Endothelial cell of umbilical vein (primary cell): Measurements from ENCODE around the gene ZNF44. TPM values are rescaled to one million over a fixed set of nuclear protein-coding genes. Genes with fewer than 3 reads are reported as not detected.

ENCODE experiments used
- BruUV-seq: library from RNA; stranded (reverse); fragments of 400-500 nt; replicated peaks from 2 replicates; lab custom pipeline; 2021; lab: Mats Ljungman, UMichigan
- CTCF ChIA-PET: fragments of 300-600, 350-600 bp; sonication (Branson Sonifier 250); formaldehyde crosslinking; loops from one replicate; lab custom pipeline; 2021; ENCODE audit warnings: antibody characterized with exemption, inconsistent platforms; lab: Charles Lee
- POLR2A ChIA-PET: fragments of 300-600, 350-600 bp; sonication (Branson Sonifier 250); formaldehyde crosslinking; loops from one replicate; lab custom pipeline; 2021; ENCODE audit warnings: antibody characterized with exemption, inconsistent platforms; lab: Charles Lee
- DNase-seq: peaks from one replicate; pipeline ENCODE4 v3.0.0-alpha.2; 2011; ENCODE audit warnings: low read depth, low spot score
- FAIRE-seq: peaks from 2 replicates; lab custom pipeline; 2011; peaks lifted over from hg19 to GRCh38; lab: Jason Lieb, UNC
- H2AFZ ChIP-seq: 2 replicates; pipeline ENCODE4 v1.6.0; 2012; ENCODE audit warnings: low read depth, low read length, control low read depth, inconsistent platforms
- H3K27ac ChIP-seq: 2 replicates; pipeline ENCODE4 v1.5.1; 2011; ENCODE audit warnings: low read depth, mild to moderate bottlenecking, control low read depth, low read length, moderate library complexity; ENCODE audit not compliant: insufficient read depth
- H3K27me3 ChIP-seq, 2 experiments: 2 replicates each; pipeline versions ENCODE4 v1.6.0 to v1.6.1; 2011; ENCODE audit warnings: low read length in 2 of 2, mixed read lengths in 1 of 2; ENCODE audit not compliant: control insufficient read depth in 2 of 2, insufficient read depth in 2 of 2
- H3K36me3 ChIP-seq, 2 experiments: 2 replicates in 1 of 2; 3 replicates in 1 of 2; pipeline ENCODE4 v1.5.1; 2011; ENCODE audit warnings: low read length in 2 of 2, mild to moderate bottlenecking in 1 of 2, moderate library complexity in 1 of 2; ENCODE audit not compliant: control insufficient read depth in 2 of 2, insufficient read depth in 2 of 2; ENCODE audit errors: extremely low read depth in 1 of 2
- H3K4me1 ChIP-seq: 3 replicates; pipeline ENCODE4 v1.5.1; 2011; ENCODE audit warnings: mild to moderate bottlenecking, low read length; ENCODE audit not compliant: control insufficient read depth, insufficient read depth; ENCODE audit errors: extremely low read depth
- H3K4me2 ChIP-seq: 2 replicates; pipeline ENCODE4 v1.6.1; 2011; ENCODE audit warnings: low read length, control low read depth, mixed read lengths; ENCODE audit not compliant: insufficient read depth
- H3K4me3 ChIP-seq, 3 experiments: fragments of 200-600 bp in 1 of 3; sonication (generic), shearing (Covaris generic) in 1 of 3; replicated peaks in 1 of 3; 2 replicates each; pipeline ENCODE4 v1.5.1; 2011 to 2016; ENCODE audit warnings: control low read depth in 3 of 3, low read length in 3 of 3, mild to moderate bottlenecking in 2 of 3, inconsistent platforms in 1 of 3, low read depth in 1 of 3, moderate library complexity in 1 of 3; ENCODE audit not compliant: insufficient read depth in 1 of 3
- H3K79me2 ChIP-seq: 2 replicates; pipeline ENCODE4 v1.6.0; 2012; ENCODE audit warnings: low read length, inconsistent platforms; ENCODE audit not compliant: control insufficient read depth, insufficient read depth
- H3K9ac ChIP-seq: replicated peaks from 2 replicates; pipeline ENCODE3; 2011; ENCODE audit warnings: low read length, control low read depth; ENCODE audit not compliant: insufficient read depth; ENCODE audit errors: extremely low read depth
- H3K9me1 ChIP-seq: replicated peaks from 3 replicates; pipeline ENCODE4 v1.6.0; 2011; ENCODE audit warnings: mild to moderate bottlenecking, low read length; ENCODE audit not compliant: control insufficient read depth, insufficient read depth; ENCODE audit errors: extremely low read depth
- H3K9me3 ChIP-seq: replicated peaks from 2 replicates; pipeline ENCODE4 v1.5.1; 2012; ENCODE audit warnings: low read length, inconsistent platforms; ENCODE audit not compliant: control insufficient read depth, insufficient read depth
- H4K20me1 ChIP-seq: replicated peaks from 2 replicates; pipeline ENCODE3; 2011; ENCODE audit warnings: mild to moderate bottlenecking, low read length; ENCODE audit not compliant: control insufficient read depth, insufficient read depth; ENCODE audit errors: extremely low read depth
- EZH2 ChIP-seq: IDR thresholded peaks from 2 replicates; pipeline ENCODE4 v1.6.1; 2012; ENCODE audit warnings: borderline replicate concordance, low read depth, mild to moderate bottlenecking, moderate library complexity, low read length, inconsistent platforms; ENCODE audit not compliant: severe bottlenecking
- FOS ChIP-seq: IDR thresholded peaks from 2 replicates; pipeline ENCODE4 v1.6.1; 2011; ENCODE audit warnings: mild to moderate bottlenecking, low read length, moderate library complexity, borderline replicate concordance; ENCODE audit not compliant: insufficient read depth
- GATA2 ChIP-seq: IDR thresholded peaks from 2 replicates; pipeline ENCODE4 v1.7.0; 2011; ENCODE audit warnings: low read depth, mild to moderate bottlenecking, moderate library complexity, mixed read lengths, low read length; ENCODE audit not compliant: insufficient read length, insufficient read depth
- JUN ChIP-seq: IDR thresholded peaks from 2 replicates; pipeline ENCODE4 v1.6.1; 2011; ENCODE audit warnings: borderline replicate concordance, low read depth; ENCODE audit not compliant: insufficient read length, insufficient read depth
- MYC ChIP-seq: IDR thresholded peaks from one replicate; pipeline ENCODE4 v1.6.1; 2011; ENCODE audit warnings: mild to moderate bottlenecking, low read depth, low read length
- POLR2A ChIP-seq: IDR thresholded peaks from 2 replicates; pipeline ENCODE4 v1.6.1; 2012; ENCODE audit warnings: low read depth, mild to moderate bottlenecking, control low read depth, low read length
- POLR2AphosphoS5 ChIP-seq: IDR thresholded peaks from 2 replicates; pipeline ENCODE4 v1.6.1; 2012; ENCODE audit warnings: low read depth, mild to moderate bottlenecking, control low read depth, low read length, moderate library complexity; ENCODE audit not compliant: insufficient read depth
- dilution Hi-C: fragments of 300-500 bp; cut with MboI; formaldehyde crosslinking; loops from one replicate; pipeline ENCODE4 v1.15.0; 2019; ENCODE audit warnings: low sequenced_read_pairs; ENCODE audit not compliant: extremely low pct_ligation_motif_present
- intact Hi-C: fragments of 100-400 bp; cut with micrococcal nuclease; formaldehyde crosslinking; loops from one replicate; pipeline ENCODE4 v1.10.0; 2022
- polyA plus RNA-seq, 4 experiments: library from polyadenylated mRNA; depleted of rRNA in 3 of 4; stranded (reverse) in 3 of 4; unstranded in 1 of 4; fragments of >200 nt; gene quantifications; 2 replicates each; pipeline versions ENCODE4 v1.2.1 to v1.2.3, GENCODE V29; 2011 to 2012; ENCODE audit warnings: missing spikeins in 1 of 4
- total RNA-seq: library from RNA; stranded (reverse); gene quantifications from 2 replicates; pipeline ENCODE4 v1.2.3, GENCODE V29; 2021
- TF ChIP-seq, protein P1 (sequence below): IDR thresholded peaks from 2 replicates; pipeline ENCODE4 v1.6.1; 2011; ENCODE audit not compliant: insufficient read depth, insufficient read length
- TF ChIP-seq, protein P2 (sequence below), 2 donors: IDR thresholded peaks; 1 replicate in 1 of 2; 2 replicates in 1 of 2; pipeline ENCODE4 v1.5.1; 2011; ENCODE audit warnings: low read length in 2 of 2, mild to moderate bottlenecking in 2 of 2, moderate library complexity in 2 of 2, control low read depth in 1 of 2, inconsistent platforms in 1 of 2, low read depth in 1 of 2; ENCODE audit not compliant: insufficient read depth in 1 of 2; ENCODE audit errors: extremely low read depth in 1 of 2

The ZNF44 gene
- total and polyA plus RNA-seq, 2 donors (not counting 3 experiments of a cell fraction or from before 2014, with no cell fraction given): 2.1 to 7.4 TPM

DNA sequence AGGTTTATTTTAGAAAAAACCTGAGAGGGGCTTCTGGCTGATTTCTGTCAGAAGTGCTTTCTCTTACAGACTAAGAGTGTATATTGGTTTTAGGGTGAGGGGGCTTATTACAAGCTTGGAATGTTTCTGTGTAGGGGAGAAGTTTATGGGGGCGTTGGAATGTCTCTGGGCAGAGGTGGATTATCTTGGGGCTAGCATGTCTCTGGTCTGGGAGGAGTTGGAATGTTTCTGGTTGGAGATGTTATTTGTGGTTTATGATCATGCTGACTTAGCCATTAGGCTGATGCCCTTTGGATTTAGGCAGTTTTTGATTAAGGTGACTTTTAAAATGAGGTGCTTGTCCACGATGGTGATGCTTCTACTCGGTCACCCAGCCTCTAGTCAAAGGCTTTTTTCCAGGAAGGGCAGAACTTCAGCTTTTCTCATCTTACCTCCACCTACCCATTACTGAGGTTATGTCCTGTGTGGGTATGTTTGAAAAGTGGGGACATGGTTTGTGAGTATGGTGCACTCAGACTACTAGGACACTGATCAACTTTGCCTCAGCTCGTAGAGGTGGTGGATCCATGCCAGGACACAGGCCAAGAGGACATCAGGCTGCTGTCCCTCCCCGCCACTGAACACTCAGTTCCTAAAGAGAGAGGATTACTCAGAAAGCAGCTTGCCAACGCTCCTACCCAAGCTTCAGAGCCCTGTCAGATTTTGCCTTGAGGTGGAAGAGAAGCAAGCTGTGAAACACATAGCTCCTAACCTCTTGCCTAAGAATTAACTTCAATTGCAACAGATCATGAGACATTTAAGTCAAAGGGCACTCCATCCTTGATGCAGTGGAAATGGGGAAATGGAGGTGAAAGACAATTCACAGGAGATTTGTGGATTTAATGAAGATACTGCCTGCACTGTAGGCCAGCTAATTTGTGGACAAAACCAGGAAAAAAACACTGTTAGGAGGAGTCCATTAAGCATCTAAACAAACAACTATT is 63.6 kb downstream of the ZNF44 start:
- no peak for FAIRE-seq
- dilution Hi-C loops (no loop called here), intact Hi-C loops (no loop called here)
- no peaks in the 10 kb centered on the region for H3K4me1 ChIP-seq
- H4K20me1 ChIP-seq: no peaks in the 10 kb centered on the region
- no peak overlapping the region for H3K4me2 ChIP-seq
- no peaks in the 10 kb centered on the region for H3K79me2 ChIP-seq
- BruUV-seq: no TSS peak
- ChIA-PET POLR2A (no interaction called here), CTCF (no interaction called here)
- H3K9me1 ChIP-seq: no peaks in the 10 kb centered on the region
- H3K9me3 ChIP-seq: peaks cover 2% of the 10 kb centered on the region
- H3K27ac ChIP-seq: no peak overlapping the region
- H2AFZ ChIP-seq: no peak overlapping the region
- no peak overlapping the region for H3K9ac ChIP-seq
- no peak for DNase-seq
- TF ChIP-seq POLR2A: no peak
- TF ChIP-seq, protein P1, sequence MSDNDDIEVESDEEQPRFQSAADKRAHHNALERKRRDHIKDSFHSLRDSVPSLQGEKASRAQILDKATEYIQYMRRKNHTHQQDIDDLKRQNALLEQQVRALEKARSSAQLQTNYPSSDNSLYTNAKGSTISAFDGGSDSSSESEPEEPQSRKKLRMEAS: no peak
- no peak for TF ChIP-seq JUN
- TF ChIP-seq MYC: no peak
- TF ChIP-seq FOS: no peak
- TF ChIP-seq EZH2: no peak
- TF ChIP-seq GATA2: no peak
- TF ChIP-seq POLR2AphosphoS5: no peak
- TF ChIP-seq, protein P2, sequence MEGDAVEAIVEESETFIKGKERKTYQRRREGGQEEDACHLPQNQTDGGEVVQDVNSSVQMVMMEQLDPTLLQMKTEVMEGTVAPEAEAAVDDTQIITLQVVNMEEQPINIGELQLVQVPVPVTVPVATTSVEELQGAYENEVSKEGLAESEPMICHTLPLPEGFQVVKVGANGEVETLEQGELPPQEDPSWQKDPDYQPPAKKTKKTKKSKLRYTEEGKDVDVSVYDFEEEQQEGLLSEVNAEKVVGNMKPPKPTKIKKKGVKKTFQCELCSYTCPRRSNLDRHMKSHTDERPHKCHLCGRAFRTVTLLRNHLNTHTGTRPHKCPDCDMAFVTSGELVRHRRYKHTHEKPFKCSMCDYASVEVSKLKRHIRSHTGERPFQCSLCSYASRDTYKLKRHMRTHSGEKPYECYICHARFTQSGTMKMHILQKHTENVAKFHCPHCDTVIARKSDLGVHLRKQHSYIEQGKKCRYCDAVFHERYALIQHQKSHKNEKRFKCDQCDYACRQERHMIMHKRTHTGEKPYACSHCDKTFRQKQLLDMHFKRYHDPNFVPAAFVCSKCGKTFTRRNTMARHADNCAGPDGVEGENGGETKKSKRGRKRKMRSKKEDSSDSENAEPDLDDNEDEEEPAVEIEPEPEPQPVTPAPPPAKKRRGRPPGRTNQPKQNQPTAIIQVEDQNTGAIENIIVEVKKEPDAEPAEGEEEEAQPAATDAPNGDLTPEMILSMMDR (IDR thresholded peaks at IDR 0.05; ENCODE audit: extremely low read depth in 1 of 2, insufficient read depth in 1 of 2, low read depth in 1 of 2, low read length in 2 of 2): no peak
- H3K27me3 ChIP-seq: no peaks in the 10 kb centered on the region
- H3K36me3 ChIP-seq: no peaks in the 10 kb centered on the region
- no peak overlapping the region for H3K4me3 ChIP-seq
